LNCAP (cell line): ENCODE results near the gene NMNAT2.

Experiments
- TF ChIP-seq, protein P1 (sequence below): fragments of 450-650 bp; IDR thresholded peaks from 2 replicates; pipeline ENCODE4 v1.5.1; 2017; ENCODE audit warnings: mild to moderate bottlenecking

NMNAT2 gene

DNA sequence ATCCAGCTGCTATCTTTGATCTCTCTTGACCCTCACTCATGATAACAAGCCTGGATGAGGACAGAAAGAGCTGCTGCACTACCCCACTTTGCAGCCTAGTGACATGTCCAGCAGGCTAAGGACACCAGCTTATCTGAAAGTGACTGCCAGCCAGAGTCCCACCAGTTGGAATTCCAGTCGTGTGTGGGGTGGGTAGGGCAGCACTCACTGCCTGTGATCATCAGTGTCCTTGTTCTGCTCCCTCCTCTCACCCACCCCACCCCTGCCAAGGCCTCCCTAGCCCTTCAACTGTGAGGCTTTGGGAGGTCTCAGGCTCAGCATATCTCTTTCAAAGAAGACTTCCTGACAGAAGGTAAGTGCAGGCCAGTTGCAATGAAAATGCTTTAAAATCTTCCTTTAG lies 15.5 kb upstream of the NMNAT2 start:
- TF ChIP-seq, protein P1, sequence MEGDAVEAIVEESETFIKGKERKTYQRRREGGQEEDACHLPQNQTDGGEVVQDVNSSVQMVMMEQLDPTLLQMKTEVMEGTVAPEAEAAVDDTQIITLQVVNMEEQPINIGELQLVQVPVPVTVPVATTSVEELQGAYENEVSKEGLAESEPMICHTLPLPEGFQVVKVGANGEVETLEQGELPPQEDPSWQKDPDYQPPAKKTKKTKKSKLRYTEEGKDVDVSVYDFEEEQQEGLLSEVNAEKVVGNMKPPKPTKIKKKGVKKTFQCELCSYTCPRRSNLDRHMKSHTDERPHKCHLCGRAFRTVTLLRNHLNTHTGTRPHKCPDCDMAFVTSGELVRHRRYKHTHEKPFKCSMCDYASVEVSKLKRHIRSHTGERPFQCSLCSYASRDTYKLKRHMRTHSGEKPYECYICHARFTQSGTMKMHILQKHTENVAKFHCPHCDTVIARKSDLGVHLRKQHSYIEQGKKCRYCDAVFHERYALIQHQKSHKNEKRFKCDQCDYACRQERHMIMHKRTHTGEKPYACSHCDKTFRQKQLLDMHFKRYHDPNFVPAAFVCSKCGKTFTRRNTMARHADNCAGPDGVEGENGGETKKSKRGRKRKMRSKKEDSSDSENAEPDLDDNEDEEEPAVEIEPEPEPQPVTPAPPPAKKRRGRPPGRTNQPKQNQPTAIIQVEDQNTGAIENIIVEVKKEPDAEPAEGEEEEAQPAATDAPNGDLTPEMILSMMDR, result no peak

DNA sequence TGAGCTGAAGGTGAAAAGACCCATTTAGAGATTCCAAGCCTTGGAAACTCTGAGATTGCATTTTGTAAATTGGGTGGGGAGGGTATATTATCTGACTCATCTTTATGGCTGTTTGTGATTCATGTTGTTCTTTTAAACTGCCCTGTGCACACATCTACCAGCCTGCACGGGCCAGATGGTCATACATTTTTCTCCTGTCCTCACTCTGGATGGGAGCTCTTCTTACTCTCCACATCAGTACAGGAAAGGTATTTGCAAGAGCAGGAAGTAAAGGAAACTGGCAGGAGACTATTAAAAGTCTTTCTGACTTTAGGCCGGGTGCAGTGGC lies 14.3 kb upstream of the NMNAT2 start:
- TF ChIP-seq, protein P1, result no peak

DNA sequence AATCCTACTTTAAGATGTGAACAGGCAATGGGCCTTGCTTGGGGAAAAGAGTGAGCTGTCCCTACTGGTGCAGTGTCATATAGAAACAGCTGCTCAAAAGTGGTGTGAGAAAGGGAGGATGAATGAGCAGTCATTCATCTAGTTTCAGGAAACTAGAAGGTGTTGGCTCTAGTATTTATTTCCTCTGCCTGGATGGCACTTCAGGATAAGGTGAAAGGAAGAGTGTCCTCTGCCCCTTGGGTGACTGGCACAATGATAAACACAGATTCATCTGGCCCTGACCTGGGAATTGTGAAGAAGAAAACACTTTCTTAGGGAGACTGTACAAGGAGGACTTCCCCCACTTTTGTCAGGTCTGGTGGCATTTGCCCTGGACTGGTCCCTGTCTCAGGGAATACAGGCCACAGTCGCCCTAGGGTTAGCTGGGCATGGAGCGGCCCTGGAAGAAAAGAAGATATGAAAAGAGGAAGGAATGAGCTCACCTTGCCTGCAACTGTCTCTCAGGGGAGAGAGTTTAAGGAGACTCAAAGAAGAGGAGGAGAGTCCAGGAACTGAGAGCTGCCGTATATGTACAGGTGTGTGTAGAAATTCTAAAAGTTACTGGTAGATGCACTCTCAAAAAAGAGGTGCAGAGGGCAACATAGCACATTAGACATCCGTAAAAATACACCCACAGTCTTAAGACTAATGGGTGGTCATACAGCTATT lies 13.8 kb upstream of the NMNAT2 start:
- TF ChIP-seq, protein P1, result no peak

GRCh38 chr1:183424691-183425090 lies 6.5 kb upstream of the NMNAT2 start:
- TF ChIP-seq, protein P1, result no peak

DNA sequence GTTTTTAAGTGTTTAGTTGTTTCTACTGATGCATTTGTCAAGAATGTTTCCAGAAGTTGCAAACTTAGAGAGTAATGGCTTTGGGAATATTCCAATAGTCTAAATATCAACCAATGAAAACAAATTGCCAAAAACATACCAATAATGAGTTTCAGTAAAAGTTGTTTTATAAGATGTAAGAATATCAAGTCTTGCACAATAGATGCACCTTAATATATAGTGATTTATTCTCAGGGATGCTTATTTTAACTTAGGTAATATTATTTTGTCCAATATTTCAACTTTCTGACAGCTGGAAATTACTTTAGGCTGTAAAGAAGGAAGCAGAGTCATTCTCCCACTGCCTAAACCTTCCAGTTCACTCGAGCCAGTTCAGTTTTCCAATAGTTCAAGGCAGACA lies 5.4 kb upstream of the NMNAT2 start:
- TF ChIP-seq, protein P1, result no peak

- TF ChIP-seq, protein P1, result no peak
These were observed 1.2 kb upstream of the NMNAT2 start for GRCh38 chr1:183419399-183419798.

- TF ChIP-seq, protein P1, result no peak
These were observed 516 bp upstream of the NMNAT2 start for GRCh38 chr1:183418696-183419095.
